HepG2 (cell line): ENCODE data around the gene TTC23L. TPM values are rescaled to one million over a fixed set of nuclear protein-coding genes. Genes with fewer than 3 reads are reported as not detected.
A peak's percentile ranks its signal among the peaks of the same experiment; 100 is the strongest.

Experiments
- ARID5B ChIP-seq: IDR thresholded peaks from 2 replicates; pipeline ENCODE4 v1.4.0; 2020; ENCODE audit warnings: mild to moderate bottlenecking, missing genetic modification reagents
- FOXO1 ChIP-seq: sonication (generic); formaldehyde crosslinking; IDR thresholded peaks from 2 replicates; pipeline ENCODE4 v1.4.0; 2020; ENCODE audit warnings: missing genetic modification reagents
- HDAC6 ChIP-seq: fragments of 200-600 bp; sonication (generic); IDR thresholded peaks from 2 replicates; pipeline ENCODE4 v1.7.0; 2017; ENCODE audit warnings: mild to moderate bottlenecking, antibody characterized with exemption, low read length, low read depth
- HNRNPK ChIP-seq: fragments of 200-400 bp; formaldehyde crosslinking; IDR thresholded peaks from 2 replicates; pipeline ENCODE4 v1.6.1; 2018; ENCODE audit warnings: low read length, low read depth, moderate library complexity, mild to moderate bottlenecking; ENCODE audit not compliant: poor library complexity, severe bottlenecking
- HOXA3 ChIP-seq: sonication (generic); formaldehyde crosslinking; IDR thresholded peaks from 2 replicates; pipeline ENCODE4 v1.5.0; 2020; ENCODE audit warnings: missing genetic modification reagents
- ISL2 ChIP-seq: sonication (generic); formaldehyde crosslinking; IDR thresholded peaks from 2 replicates; pipeline ENCODE4 v1.5.0; 2020; ENCODE audit warnings: missing genetic modification reagents
- KDM3A ChIP-seq: IDR thresholded peaks from 2 replicates; pipeline ENCODE4 v1.6.1; 2018; ENCODE audit warnings: low read depth, missing compliant biosample characterization
- MEIS1 ChIP-seq: sonication (generic); formaldehyde crosslinking; IDR thresholded peaks from 2 replicates; pipeline ENCODE4 v1.9.0; 2021; ENCODE audit warnings: mild to moderate bottlenecking, missing genetic modification reagents, moderate library complexity, borderline replicate concordance
- NFYC ChIP-seq: IDR thresholded peaks from 2 replicates; pipeline ENCODE4 v1.6.1; 2016; ENCODE audit warnings: missing genetic modification reagents, missing compliant biosample characterization
- NR2C2 ChIP-seq: sonication (generic); formaldehyde crosslinking; IDR thresholded peaks from 2 replicates; pipeline ENCODE4 v1.4.0; 2020; ENCODE audit warnings: missing genetic modification reagents, mild to moderate bottlenecking, moderate library complexity, borderline replicate concordance
- RELA ChIP-seq: sonication (generic); formaldehyde crosslinking; IDR thresholded peaks from 2 replicates; pipeline ENCODE4 v1.4.0; 2020; ENCODE audit warnings: missing genetic modification reagents
- SCMH1 ChIP-seq: sonication (generic); formaldehyde crosslinking; IDR thresholded peaks from 2 replicates; pipeline ENCODE4 v1.9.0; 2021; ENCODE audit warnings: missing genetic modification reagents, mild to moderate bottlenecking, borderline replicate concordance
- SMARCE1 ChIP-seq: fragments of 450-650 bp; IDR thresholded peaks from 2 replicates; pipeline ENCODE4 v1.6.1; 2017; ENCODE audit warnings: borderline replicate concordance
- SP2 ChIP-seq: sonication (generic); formaldehyde crosslinking; IDR thresholded peaks from 2 replicates; pipeline ENCODE4 v1.5.1; 2020; ENCODE audit warnings: mild to moderate bottlenecking, missing genetic modification reagents
- STAG1 ChIP-seq: sonication (generic); formaldehyde crosslinking; IDR thresholded peaks from 2 replicates; pipeline ENCODE4 v1.4.0; 2020; ENCODE audit warnings: missing genetic modification reagents
- TOE1 ChIP-seq: sonication (generic); formaldehyde crosslinking; IDR thresholded peaks from 2 replicates; pipeline ENCODE4 v1.4.0; 2020; ENCODE audit warnings: mild to moderate bottlenecking, missing genetic modification reagents
- XBP1 ChIP-seq: sonication (generic); formaldehyde crosslinking; IDR thresholded peaks from 2 replicates; pipeline ENCODE4 v1.5.0; 2020; ENCODE audit warnings: missing genetic modification reagents
- ZBTB33 ChIP-seq: sonication (generic); formaldehyde crosslinking; IDR thresholded peaks from 2 replicates; pipeline ENCODE4 v1.4.0; 2020; ENCODE audit warnings: missing genetic modification reagents
- ZFP90 ChIP-seq: sonication (generic); formaldehyde crosslinking; IDR thresholded peaks from 2 replicates; pipeline ENCODE4 v1.8.0; 2022; ENCODE audit warnings: missing genetic modification reagents, mild to moderate bottlenecking, inconsistent platforms, borderline replicate concordance
- ZFX ChIP-seq: sonication (generic); formaldehyde crosslinking; IDR thresholded peaks from 2 replicates; pipeline ENCODE4 v1.4.0; 2020; ENCODE audit warnings: mild to moderate bottlenecking, low read depth, missing genetic modification reagents, moderate library complexity
- ZNF225 ChIP-seq: sonication (generic); formaldehyde crosslinking; IDR thresholded peaks from 2 replicates; pipeline ENCODE4 v1.4.0; 2020; ENCODE audit warnings: mild to moderate bottlenecking, missing genetic modification reagents
- ZNF3 ChIP-seq: IDR thresholded peaks from 2 replicates; pipeline ENCODE4 v1.7.0; 2017; ENCODE audit warnings: inconsistent platforms
- ZNF546 ChIP-seq: sonication (generic); formaldehyde crosslinking; conservative IDR thresholded peaks from 2 replicates; pipeline ENCODE4 v1.8.1; 2023; ENCODE audit warnings: mild to moderate bottlenecking, missing genetic modification reagents
- ZNF709 ChIP-seq: sonication (generic); formaldehyde crosslinking; IDR thresholded peaks from 2 replicates; pipeline ENCODE4 v1.5.0; 2020; ENCODE audit warnings: mild to moderate bottlenecking, missing genetic modification reagents
- ZNF770 ChIP-seq: sonication (generic); formaldehyde crosslinking; IDR thresholded peaks from 2 replicates; pipeline ENCODE4 v1.5.0; 2020; ENCODE audit warnings: mild to moderate bottlenecking, missing genetic modification reagents
- polyA plus RNA-seq, 8 experiments: library from polyadenylated mRNA; depleted of rRNA in 3 of 8; stranded (reverse) in 7 of 8; unstranded in 1 of 8; fragments of >200 nt; fragmentation: Illumina TruSeq in 4 of 8; extraction: Trizol in 4 of 8; gene quantifications; 2 replicates each; pipeline versions ENCODE4 v1.2.1 to v1.2.3, GENCODE V29; 2011 to 2016; ENCODE audit warnings: low read depth in 4 of 8, missing spikeins in 1 of 8, mixed read lengths in 1 of 8; ENCODE audit not compliant: insufficient read depth in 1 of 8
- total RNA-seq, 5 experiments: library from RNA; depleted of rRNA; stranded (reverse); fragments of >200 nt; fragmentation: Illumina TruSeq; extraction: Trizol; gene quantifications; 2 replicates each; pipeline ENCODE4 v1.2.3, GENCODE V29; 2016; ENCODE audit warnings: low read depth in 1 of 5

TTC23L gene
- total and polyA plus RNA-seq, 2 of the 13 experiments (the other 11 are each of a cell fraction or from before 2014, with no cell fraction given), result 0.37 to 1.4 TPM

- TF ChIP-seq ARID5B (CRISPR knock-in tag) (peak; percentile 74), NFYC (CRISPR knock-in tag) (no peak), STAG1 (no peak), XBP1 (CRISPR knock-in tag) (no peak), KDM3A (CRISPR knock-in tag) (no peak), ZNF770 (CRISPR knock-in tag) (peak; percentile 23), RELA (CRISPR knock-in tag) (no peak), FOXO1 (CRISPR knock-in tag) (peak; percentile 67; the same call in 1 of the 2 replicates), MEIS1 (CRISPR knock-in tag) (no peak), ZBTB33 (CRISPR knock-in tag) (no peak), ZNF709 (CRISPR knock-in tag) (no peak), ISL2 (CRISPR knock-in tag) (peak; percentile 62; the same call in 1 of the 2 replicates), ZNF225 (CRISPR knock-in tag) (no peak), ZFX (CRISPR knock-in tag) (peak; percentile 22; the same call in 1 of the 2 replicates), HDAC6 (no peak), SCMH1 (CRISPR knock-in tag) (no peak), ZNF3 (CRISPR knock-in tag) (no peak), ZNF546 (CRISPR knock-in tag) (no peak), HNRNPK (no peak), SP2 (no peak), TOE1 (no peak), NR2C2 (CRISPR knock-in tag) (no peak), HOXA3 (peak; percentile 47), SMARCE1 (no peak), ZFP90 (CRISPR knock-in tag) (peak; percentile 59)
Observed at GRCh38 chr5:34889394-34889793, 50.4 kb downstream of the TTC23L start (continued).
